ENCODE measurements around the gene AAMP.
"Not testable (repeated sequence)": the region's sequence is repeated elsewhere in the genome, so short reads cannot be mapped to it uniquely, and the experiment has no call there.

Gene AAMP, protein sequence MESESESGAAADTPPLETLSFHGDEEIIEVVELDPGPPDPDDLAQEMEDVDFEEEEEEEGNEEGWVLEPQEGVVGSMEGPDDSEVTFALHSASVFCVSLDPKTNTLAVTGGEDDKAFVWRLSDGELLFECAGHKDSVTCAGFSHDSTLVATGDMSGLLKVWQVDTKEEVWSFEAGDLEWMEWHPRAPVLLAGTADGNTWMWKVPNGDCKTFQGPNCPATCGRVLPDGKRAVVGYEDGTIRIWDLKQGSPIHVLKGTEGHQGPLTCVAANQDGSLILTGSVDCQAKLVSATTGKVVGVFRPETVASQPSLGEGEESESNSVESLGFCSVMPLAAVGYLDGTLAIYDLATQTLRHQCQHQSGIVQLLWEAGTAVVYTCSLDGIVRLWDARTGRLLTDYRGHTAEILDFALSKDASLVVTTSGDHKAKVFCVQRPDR

DNA sequence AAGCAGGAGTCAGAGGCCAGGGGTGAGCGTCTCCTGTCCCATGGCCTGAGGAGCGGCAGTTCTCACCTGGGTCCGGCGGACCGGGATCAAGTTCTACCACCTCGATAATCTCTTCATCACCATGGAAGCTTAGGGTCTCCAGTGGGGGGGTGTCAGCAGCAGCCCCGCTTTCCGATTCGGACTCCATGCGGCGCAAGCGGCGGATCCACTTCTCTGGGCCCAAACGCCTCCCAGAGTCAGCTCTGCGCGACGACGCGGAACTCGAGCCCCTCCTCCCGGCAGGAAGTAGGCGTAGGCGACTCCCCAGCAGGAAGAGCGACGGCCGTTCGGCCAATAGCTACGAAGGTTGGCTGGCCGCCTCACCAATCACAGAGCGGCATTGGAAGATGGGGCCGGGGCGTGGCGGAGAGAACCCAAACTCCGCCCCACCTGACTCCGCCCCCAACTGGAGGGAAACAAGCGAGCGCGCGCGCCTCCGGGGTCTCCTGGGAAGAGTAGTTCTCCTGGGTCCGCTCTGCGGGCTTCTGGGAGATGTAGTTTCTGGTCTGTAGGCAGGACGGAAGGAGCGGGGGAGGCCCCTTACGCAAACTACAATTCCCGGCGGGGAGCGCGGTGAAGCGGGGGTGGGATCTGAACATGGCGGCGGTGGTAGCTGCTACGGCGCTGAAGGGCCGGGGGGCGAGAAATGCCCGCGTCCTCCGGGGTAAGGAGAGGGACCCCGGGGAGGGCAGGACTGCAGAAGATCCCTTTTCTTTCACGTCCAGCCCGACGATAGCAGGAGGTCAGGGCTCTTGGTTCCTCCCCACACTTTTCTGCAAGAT, at the start of gene AAMP, which contains the start of gene PNKD:
Gene AAMP, minus strand, starts transcription at position 238 of the 821 bp plus-strand sequence. Its CDS starts 51 bp downstream, at position 187.
Gene PNKD, plus strand, starts transcription at position 620 of the 821 bp plus-strand sequence. Its CDS starts 17 bp downstream, at position 637.
- H3K27me3 Mint-ChIP-seq, result no peaks in the 10 kb centered on the region
- H3K4me1 Mint-ChIP-seq, result peaks cover 76% of the 10 kb centered on the region
- H3K27ac Mint-ChIP-seq, result peak within 1 kb of the TSS; percentile 78
- peaks cover 45% of the 10 kb centered on the region for H3K36me3 Mint-ChIP-seq
- H3K4me3 Mint-ChIP-seq, result peak within 1 kb of the TSS; percentile 90
- H3K9me3 Mint-ChIP-seq, result no peaks in the 10 kb centered on the region
- ATAC-seq, result peak; percentile 94

DNA sequence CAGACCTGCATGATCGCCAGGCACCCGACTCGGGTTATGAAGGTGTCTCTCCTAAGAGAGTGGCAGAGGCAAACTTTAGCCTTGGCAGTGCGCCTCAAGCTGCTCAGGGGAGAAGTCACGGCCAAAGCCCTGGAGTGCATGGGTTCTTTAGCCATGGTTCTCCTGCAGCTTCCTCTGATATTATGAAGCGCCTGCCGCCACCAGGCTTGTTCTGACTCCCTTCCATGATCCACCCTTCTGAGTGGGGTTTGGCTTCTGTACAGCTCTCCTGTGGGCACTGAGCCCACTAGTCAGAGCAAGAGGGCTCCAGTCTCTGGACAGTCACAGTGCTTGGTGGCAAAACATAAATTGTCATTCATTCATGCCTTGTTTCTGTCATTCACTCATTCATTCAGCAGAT, 48.3 kb upstream of the AAMP start:
- ATAC-seq, result no peak
- peaks cover 35% of the 10 kb centered on the region for H3K4me1 Mint-ChIP-seq
- H3K27me3 Mint-ChIP-seq, result no peaks in the 10 kb centered on the region
- no peak overlapping the region for H3K4me3 Mint-ChIP-seq
- no peak overlapping the region for H3K27ac Mint-ChIP-seq
- H3K9me3 Mint-ChIP-seq, result no peaks in the 10 kb centered on the region
- no peaks in the 10 kb centered on the region for H3K36me3 Mint-ChIP-seq

DNA sequence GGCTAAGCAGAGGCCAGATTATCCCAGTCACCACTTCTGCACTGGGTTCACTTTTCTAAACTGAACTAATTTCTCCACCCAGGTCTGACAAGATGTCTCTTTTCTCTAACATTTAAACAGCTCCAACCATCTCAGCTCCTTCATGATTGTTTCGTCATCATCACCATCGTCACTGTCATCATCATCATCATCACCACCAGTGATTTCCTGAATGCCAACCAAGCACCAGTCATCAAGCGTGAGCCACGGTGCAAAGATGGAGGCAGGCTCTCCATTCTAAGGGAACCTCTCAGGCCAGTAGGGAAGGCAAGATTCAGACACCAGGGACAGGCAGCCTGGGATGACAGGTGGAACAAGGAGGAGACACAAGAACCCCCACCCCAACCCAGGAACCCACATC, 47.9 kb upstream of the AAMP start:
- Mint-ChIP-seq H3K9me3 (no peaks in the 10 kb centered on the region), H3K36me3 (no peaks in the 10 kb centered on the region), H3K4me1 (peaks cover 34% of the 10 kb centered on the region), H3K4me3 (no peak overlapping the region), H3K27ac (no peak overlapping the region), H3K27me3 (no peaks in the 10 kb centered on the region)
- ATAC-seq, result no peak

DNA sequence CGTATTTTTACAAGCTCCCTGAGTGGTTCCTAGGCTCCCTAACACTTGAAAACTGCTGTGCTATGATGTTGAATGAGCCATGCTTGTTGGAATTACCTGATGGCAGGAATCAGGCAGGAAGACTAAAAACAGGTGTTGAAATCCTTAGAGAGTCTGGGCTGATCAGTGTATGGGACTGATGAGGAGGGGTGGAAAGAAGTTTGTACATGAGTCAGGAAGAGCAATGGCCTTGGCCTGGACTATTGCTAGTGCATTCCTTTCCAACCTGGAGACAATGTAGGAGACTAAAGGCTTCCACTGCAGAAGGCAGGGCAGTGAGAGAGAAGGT, 47.3 kb upstream of the AAMP start:
- ATAC-seq, result no peak
- peaks cover 28% of the 10 kb centered on the region for H3K4me1 Mint-ChIP-seq
- H3K36me3 Mint-ChIP-seq, result no peaks in the 10 kb centered on the region
- H3K4me3 Mint-ChIP-seq, result no peak overlapping the region
- no peaks in the 10 kb centered on the region for H3K27me3 Mint-ChIP-seq
- H3K9me3 Mint-ChIP-seq, result no peaks in the 10 kb centered on the region
- H3K27ac Mint-ChIP-seq, result no peak overlapping the region

DNA sequence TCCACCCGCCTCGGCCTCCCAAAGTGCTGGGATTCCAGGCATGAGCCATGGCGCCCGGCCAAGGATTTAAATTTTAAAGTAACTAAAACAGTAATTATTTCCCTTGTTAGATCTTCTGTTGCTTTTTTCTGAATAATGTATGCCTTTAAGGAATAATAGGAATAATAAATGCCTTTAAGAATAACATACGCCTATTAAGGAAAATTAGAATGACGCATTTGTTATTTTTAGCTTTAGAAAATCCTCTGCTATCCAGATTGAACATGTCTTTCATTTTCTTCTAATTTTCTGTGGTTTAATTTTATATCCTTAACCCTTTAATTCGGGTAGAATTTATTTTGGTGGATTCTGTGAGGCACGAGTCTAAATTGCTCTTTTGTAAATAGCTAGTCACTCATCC, 45.5 kb upstream of the AAMP start:
- ATAC-seq, result no peak
- no peaks in the 10 kb centered on the region for H3K27me3 Mint-ChIP-seq
- H3K36me3 Mint-ChIP-seq, result no peaks in the 10 kb centered on the region
- H3K4me1 Mint-ChIP-seq, result peaks cover 13% of the 10 kb centered on the region
- no peaks in the 10 kb centered on the region for H3K9me3 Mint-ChIP-seq
- H3K4me3 Mint-ChIP-seq, result no peak overlapping the region
- H3K27ac Mint-ChIP-seq, result no peak overlapping the region

DNA sequence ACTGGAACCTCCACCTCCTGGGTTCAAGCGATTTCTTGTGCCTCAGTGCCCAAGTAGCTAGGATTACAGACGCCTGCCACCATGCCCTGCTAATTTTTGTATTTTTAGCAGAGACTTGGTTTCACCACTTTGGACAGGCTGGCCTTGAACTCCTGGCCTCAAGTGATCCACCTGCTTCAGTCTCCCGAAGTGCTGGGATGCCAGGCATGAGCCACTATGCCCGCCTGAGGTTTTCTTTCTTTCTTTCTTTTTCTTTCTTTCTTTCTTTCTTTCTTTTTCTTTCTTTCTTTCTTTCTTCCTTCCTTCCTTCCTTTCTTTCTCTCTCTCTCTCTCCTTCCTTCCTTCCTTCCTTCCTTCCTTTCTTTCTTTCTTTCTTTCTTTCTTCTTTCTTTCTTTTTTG, 44.8 kb upstream of the AAMP start:
- not testable (repeated sequence) for H3K4me3 Mint-ChIP-seq, H3K27me3 Mint-ChIP-seq, H3K4me1 Mint-ChIP-seq, H3K27ac Mint-ChIP-seq, ATAC-seq, H3K36me3 Mint-ChIP-seq, H3K9me3 Mint-ChIP-seq

DNA sequence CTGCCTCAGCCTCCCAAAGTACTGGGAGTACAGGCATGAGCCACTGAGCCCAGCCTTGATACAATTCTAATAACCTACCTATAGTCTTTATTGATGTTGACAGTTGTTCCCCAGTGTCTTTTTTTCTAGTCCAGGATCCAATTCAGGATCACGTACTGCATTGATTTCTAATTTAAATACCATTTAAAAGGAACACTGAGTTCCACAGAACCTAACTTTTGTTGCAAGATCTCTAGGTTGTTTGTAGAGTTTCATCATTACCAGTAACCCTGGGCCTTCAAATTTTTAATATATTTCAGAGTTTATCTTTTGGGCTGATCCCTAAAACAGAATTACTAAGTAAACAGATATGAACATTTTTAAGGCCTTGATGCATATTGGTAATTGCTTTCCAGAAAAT, 43.4 kb upstream of the AAMP start:
- no peak for ATAC-seq
- no peaks in the 10 kb centered on the region for H3K27me3 Mint-ChIP-seq
- no peak overlapping the region for H3K4me3 Mint-ChIP-seq
- no peak overlapping the region for H3K27ac Mint-ChIP-seq
- H3K36me3 Mint-ChIP-seq, result no peaks in the 10 kb centered on the region
- H3K4me1 Mint-ChIP-seq, result peaks cover 4% of the 10 kb centered on the region
- H3K9me3 Mint-ChIP-seq, result no peaks in the 10 kb centered on the region

DNA sequence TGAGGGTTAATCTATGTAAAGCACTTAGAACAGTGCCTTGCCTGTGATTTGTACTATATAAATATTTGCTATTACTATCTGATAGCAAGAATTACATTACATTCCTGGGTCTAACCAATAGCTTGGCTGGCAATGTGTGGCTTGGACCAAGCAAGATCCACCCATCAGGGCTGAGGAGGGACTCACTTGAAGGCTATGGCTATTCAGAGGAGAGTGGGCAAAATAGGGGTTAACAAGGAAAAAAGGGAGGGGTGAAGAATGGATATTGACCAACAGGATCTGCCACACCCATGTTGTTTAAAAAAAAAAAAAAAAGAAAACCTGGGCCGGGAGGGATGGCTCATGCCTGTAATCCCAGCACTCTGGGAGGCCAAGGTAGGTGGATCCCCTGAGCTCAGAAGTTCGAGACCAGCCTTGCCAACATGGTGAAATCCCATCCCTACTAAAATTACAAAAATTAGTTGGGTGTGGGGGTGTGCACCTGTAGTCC, 42.4 kb upstream of the AAMP start:
- no peak for ATAC-seq
- Mint-ChIP-seq H3K9me3 (no peaks in the 10 kb centered on the region), H3K27ac (no peak overlapping the region), H3K27me3 (no peaks in the 10 kb centered on the region), H3K4me1 (peaks cover 4% of the 10 kb centered on the region), H3K4me3 (no peak overlapping the region), H3K36me3 (no peaks in the 10 kb centered on the region)

DNA sequence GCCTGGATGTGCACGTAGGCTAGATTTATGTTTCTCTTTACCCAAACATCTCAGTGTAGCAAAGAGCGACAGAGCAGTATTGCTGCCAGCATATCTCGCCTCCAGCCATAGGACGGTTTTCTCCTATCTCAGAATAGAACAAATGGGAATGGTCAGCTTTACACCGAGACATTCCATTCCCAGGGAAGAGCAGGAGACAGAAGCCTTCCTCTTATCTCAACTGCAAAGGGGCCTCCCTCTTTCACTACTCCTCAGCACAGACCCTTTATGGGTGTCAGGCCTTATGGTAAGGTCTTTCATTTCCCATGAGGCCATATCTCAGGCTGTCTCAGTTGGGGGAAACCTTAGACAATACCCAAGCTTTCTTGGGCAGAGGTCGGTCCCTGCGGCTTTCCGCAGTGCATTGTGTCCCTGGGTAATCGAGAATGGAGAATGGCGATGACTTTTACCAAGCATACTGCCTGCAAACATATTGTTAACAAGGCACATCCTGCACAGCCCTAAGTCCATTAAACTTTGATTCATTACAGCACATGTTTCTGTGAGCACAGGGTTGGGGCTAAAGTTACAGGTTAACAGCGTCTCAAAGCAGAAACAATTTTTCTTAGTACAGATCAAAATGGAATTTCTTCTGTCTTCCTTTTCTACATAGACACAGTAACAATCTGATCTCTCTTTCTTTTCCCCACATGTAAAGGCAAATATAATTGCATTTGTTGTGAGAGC, 41.8 kb upstream of the AAMP start:
- not testable (repeated sequence) for H3K4me1 Mint-ChIP-seq, H3K9me3 Mint-ChIP-seq, H3K27ac Mint-ChIP-seq, H3K36me3 Mint-ChIP-seq, ATAC-seq, H3K4me3 Mint-ChIP-seq, H3K27me3 Mint-ChIP-seq

DNA sequence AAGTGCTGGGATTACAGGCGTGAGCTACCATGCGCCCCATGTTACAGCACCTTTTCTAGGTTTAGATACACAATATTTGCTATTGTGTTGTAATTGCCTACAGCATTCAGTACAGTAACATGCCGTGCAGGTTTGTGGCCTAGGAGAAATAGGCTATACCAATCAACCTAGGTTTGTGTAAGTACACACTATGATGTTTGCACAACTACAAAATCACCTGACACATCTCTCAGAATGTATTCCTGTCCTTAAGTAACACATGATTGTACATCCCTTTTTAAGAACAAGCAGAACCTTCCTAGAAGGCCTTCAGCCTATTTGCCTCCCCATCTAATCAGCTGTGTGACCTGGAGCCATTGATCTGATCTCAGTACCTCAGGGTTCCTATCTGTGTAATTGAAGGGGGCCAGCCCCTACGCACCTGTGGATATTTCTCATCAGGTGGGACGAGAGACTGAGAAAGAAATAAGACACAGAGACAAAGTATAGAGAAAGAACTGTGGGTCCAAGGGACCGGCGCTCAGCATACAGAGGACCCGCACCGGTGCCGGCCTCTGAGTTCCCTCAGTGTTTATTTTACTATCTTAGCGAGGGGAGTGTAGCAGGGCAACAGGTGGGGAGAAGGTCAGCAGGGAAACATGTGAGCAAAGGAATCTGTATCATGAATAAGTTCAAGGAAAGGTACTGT, 41.1 kb upstream of the AAMP start:
- no peaks in the 10 kb centered on the region for H3K4me1 Mint-ChIP-seq

DNA sequence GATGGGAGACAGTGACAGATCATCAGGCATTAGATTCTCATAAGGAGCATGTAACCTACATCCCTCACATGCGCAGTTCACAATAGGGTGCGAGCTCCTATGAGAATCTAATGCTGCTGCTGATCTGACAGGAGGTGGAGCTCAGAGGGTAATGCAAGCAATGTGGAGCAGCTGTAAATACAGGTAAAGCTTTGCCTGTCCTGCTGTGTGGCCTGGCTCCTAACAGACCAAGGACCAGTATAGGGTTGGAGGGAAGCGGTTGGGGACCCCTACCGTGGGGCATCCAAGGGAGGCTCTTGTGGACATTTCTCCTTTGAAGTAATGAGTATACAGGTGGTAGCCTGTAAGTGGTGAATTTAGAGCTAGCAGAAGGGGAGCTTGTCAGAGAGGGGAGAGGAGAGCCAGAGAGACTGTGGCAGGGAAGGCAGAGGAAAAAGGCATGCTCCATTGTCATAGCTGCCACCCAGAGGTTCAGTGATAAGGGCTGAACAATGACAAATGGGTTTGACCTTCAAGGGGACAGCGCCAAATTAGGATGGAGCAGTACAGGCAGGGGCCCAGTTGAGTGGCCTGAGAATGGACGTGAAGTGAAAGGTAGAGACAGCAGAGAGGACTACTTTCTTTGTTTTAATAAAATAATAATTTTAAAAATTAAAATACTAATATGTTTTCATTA, 37.6 kb upstream of the AAMP start:
- Mint-ChIP-seq H3K9me3 (no peaks in the 10 kb centered on the region), H3K27me3 (no peaks in the 10 kb centered on the region), H3K36me3 (no peaks in the 10 kb centered on the region), H3K4me3 (no peak overlapping the region), H3K27ac (no peak overlapping the region), H3K4me1 (no peaks in the 10 kb centered on the region)
- ATAC-seq, result no peak

More for the DNA sequence above, 41.1 kb upstream of the AAMP start:
- Mint-ChIP-seq H3K27ac (no peak overlapping the region), H3K4me3 (no peak overlapping the region), H3K27me3 (no peaks in the 10 kb centered on the region), H3K36me3 (no peaks in the 10 kb centered on the region), H3K9me3 (no peaks in the 10 kb centered on the region)
- no peak for ATAC-seq

DNA sequence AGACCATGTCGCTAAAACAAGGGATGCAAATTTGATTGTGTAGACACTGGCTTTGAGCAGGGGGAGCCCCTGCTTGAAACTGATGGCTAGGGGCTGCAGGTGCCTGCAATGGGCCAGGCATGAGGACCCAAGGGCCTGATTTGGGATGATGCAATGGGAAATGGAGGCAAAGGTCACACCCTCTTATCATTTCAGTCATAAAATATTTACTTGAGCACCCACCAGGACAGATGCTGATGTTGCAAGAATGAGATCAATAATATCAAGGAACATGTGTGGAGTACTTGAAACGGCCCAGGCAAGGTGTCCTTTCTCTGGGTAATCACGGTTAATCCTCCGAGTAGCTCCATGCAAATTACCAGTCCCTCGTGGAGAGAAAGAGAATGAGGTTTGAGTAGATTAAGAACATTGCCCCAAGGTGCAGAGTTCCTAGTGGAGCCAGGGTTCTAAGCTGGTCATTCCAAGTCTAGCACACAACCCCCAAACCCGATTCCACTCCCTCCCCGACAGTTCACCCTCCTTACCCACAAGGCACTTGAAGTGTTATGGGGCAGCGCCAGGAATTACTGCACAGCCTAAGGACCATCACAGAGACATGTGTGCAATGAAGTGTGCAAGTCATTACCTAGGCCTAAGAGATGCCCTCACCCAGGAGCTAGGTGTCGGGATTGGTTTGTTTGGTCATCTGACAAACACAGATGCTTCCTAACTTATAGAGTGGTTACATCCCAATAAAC, 36.4 kb upstream of the AAMP start:
- no peak for ATAC-seq
- peaks cover 4% of the 10 kb centered on the region for H3K4me1 Mint-ChIP-seq
- no peak overlapping the region for H3K4me3 Mint-ChIP-seq
- H3K27ac Mint-ChIP-seq, result no peak overlapping the region
- no peaks in the 10 kb centered on the region for H3K36me3 Mint-ChIP-seq
- H3K27me3 Mint-ChIP-seq, result no peaks in the 10 kb centered on the region
- no peaks in the 10 kb centered on the region for H3K9me3 Mint-ChIP-seq

DNA sequence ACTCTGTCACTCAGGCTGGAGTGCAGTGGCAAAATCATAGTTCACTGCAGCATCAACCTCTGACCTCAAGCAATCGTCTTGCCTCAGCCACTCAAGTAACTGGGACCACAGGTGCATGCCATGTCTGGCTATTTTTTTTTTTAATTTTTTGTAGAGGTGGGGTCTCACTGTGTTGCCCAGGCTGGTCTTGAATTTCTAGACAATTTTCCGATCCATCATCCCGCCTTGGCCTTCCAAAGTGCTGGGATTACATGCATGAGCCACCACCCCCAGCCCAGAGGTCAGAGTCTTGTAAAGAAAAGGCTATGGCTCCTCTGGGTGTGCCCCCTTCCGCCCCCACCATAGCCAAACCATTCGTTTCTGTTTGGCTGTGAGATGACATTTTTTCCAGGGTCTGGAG, 35.4 kb upstream of the AAMP start:
- H3K27ac Mint-ChIP-seq, result no peak overlapping the region
- H3K9me3 Mint-ChIP-seq, result no peaks in the 10 kb centered on the region
- no peak overlapping the region for H3K4me3 Mint-ChIP-seq
- ATAC-seq, result no peak
- no peaks in the 10 kb centered on the region for H3K36me3 Mint-ChIP-seq
- H3K4me1 Mint-ChIP-seq, result peaks cover 6% of the 10 kb centered on the region
- no peaks in the 10 kb centered on the region for H3K27me3 Mint-ChIP-seq

All from stimulated activated memory B cell treated with anti-CD40 and anti-IgM and Interleukin-4, amounts not matched to agents 10 μg/mL and 1 μg/mL and 100 μg/mL, for 72 hours (primary cell).